Transverse colon (tissue), 3 donors: Measurements from ENCODE around the gene MSH5.

Source experiments
- CTCF ChIP-seq, 5 experiments: fragments of 200-600 bp in 3 of 5; fragments of 450-650 bp in 2 of 5; sonication (generic) in 3 of 5; IDR thresholded peaks; 1 replicate in 2 of 5; 2 replicates in 3 of 5; pipeline ENCODE4 v1.5.1; 2016 to 2017; ENCODE audit warnings: antibody characterized with exemption in 5 of 5, inconsistent platforms in 3 of 5, mild to moderate bottlenecking in 2 of 5, moderate library complexity in 1 of 5
- POLR2A ChIP-seq: fragments of 450-650 bp; IDR thresholded peaks from one replicate; pipeline ENCODE4 v1.6.1; 2016; ENCODE audit warnings: antibody characterized with exemption, mild to moderate bottlenecking, moderate library complexity

- TF ChIP-seq CTCF (IDR thresholded peaks at IDR 0.05) (no peak), POLR2A (no peak)
Measured at GRCh38 chr6:31770860-31771259, 31.1 kb downstream of the MSH5 start.
